Measurements from ENCODE around the gene PKHD1.

The PKHD1 gene

DNA sequence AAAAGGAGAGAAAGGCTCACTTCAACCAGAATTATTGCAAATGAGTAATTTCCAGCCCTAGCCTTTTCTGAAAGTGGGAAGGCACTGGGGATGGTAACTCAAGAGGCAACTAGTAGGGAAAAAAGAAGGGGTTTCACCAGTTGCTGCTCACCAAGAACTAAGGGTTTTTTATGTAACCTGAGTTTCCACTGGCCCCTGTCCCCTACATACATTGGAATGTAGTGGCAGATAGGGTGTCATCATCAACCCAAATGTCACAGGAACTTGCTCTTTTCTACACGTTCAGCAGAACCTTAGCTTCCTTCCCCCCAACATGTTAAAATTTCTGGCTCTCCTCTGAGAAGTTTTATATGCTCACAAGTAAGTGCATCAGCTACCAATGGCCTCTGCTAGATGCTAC lies 38.2 kb upstream of the PKHD1 start:
- Histone ChIP-seq H3K36me3 (ENCODE audit: control insufficient read depth, insufficient read depth, low read length, severe bottlenecking) (no peaks in the 10 kb centered on the region), H3K27me3 (replicated peaks; ENCODE audit: control insufficient read depth, insufficient read depth, low read length) (no peaks in the 10 kb centered on the region), H3K9me3 (ENCODE audit: control insufficient read depth, low read length) (peaks cover 4% of the 10 kb centered on the region), H3K4me3 (ENCODE audit: low read length) (no peak overlapping the region), H3K4me1 (ENCODE audit: control insufficient read depth, insufficient read depth, low read length) (peaks cover 4% of the 10 kb centered on the region), H3K9ac (ENCODE audit: low read length) (no peak overlapping the region)
- no peak for DNase-seq (ENCODE audit: low read depth)

DNA sequence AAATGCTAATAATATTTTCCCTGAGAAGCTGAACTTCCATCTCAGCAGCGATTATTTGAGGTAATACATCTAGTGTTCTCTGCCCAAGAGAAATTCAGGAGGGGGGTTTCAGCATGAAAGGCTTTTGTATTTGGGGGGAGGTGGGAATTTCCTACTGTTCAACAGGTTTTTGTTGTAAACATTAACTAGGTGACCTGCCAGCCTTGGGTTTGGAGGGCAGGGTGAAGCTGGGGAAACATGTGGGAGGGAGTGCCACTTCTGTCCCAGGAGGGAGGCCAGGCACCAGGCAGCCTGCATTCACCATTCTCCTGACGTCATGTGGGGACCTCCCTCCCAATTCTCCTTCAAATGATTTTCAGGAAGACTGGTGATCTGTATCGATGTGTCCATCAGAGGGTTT lies 37.7 kb upstream of the PKHD1 start:
- Histone ChIP-seq H3K27me3 (replicated peaks; ENCODE audit: control insufficient read depth, insufficient read depth, low read length) (no peaks in the 10 kb centered on the region), H3K4me1 (ENCODE audit: control insufficient read depth, insufficient read depth, low read length) (peaks cover 2% of the 10 kb centered on the region), H3K36me3 (ENCODE audit: control insufficient read depth, insufficient read depth, low read length, severe bottlenecking) (no peaks in the 10 kb centered on the region), H3K9me3 (ENCODE audit: control insufficient read depth, low read length) (peaks cover 4% of the 10 kb centered on the region), H3K9ac (ENCODE audit: low read length) (no peak overlapping the region), H3K4me3 (ENCODE audit: low read length) (no peak overlapping the region)
- DNase-seq (ENCODE audit: low read depth): no peak

DNA sequence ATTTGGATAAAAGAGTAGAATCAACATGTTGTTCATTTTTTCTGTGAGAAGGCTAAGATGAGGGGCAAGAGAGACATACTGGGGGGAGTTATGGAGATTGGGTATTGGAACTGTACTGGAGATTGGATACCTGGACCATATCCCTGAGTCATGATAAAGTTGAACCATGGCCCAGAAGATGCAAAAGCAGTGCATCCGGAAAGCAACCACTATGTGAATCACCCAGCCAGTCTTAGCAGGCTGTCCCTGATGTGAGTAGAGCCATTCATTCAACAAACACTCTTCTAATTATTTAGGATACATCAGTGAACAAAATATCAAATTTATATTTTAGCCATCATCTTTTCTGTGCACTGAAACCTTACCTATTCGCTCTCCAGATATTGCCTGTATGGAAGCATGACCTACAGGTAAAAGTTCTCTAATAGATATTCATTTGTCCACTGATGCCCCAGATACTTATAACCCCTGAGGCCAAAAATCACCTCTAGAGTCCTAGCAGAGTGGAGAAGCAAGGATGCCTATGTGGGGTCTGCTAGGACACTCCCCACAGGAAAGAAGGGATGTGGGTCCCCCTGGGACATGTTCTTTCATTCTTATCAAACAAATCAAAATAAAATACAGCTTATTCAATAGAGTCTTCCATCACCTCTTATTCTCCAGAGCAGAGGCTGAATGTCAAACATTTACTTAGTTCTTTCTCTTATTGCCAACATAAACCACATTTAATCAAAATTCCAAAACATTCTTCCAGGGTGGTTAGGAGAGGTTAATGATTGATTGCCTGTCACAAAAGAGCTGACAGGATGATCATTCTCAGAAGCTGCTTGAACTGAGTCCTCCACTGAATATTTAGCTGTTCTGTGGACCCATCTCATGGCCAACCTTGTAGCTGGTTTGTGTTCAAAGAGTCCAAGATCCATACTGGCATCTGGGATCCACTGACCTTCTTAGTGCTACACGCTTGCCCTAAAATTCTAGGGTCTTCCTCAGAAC lies 37.0 kb upstream of the PKHD1 start:
- Histone ChIP-seq H3K27me3 (replicated peaks; ENCODE audit: control insufficient read depth, insufficient read depth, low read length) (no peaks in the 10 kb centered on the region), H3K9me3 (ENCODE audit: control insufficient read depth, low read length) (peaks cover 5% of the 10 kb centered on the region), H3K4me1 (ENCODE audit: control insufficient read depth, insufficient read depth, low read length) (no peaks in the 10 kb centered on the region), H3K36me3 (ENCODE audit: control insufficient read depth, insufficient read depth, low read length, severe bottlenecking) (no peaks in the 10 kb centered on the region), H3K4me3 (ENCODE audit: low read length) (no peak overlapping the region), H3K9ac (ENCODE audit: low read length) (no peak overlapping the region)
- DNase-seq (ENCODE audit: low read depth): no peak

DNA sequence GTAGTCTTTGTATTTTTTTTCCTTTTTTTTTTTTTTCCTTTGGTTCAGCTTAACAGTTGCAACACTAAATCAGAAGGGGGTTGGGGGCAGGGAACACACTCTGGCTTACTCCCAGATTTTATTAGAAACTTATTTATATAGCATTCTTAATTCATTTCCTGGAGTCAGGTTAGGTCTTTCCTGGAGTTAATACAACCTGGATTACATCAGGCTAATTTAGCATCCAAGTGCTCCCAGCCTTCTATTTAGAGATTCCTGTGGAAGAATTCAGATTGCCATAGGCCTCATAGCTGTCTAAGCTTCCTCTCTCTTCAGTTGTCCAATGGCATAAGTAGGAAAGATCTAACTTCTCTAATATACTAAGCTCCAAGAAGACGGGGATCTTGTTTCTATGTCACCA lies 35.8 kb upstream of the PKHD1 start:
- Histone ChIP-seq H3K9me3 (ENCODE audit: control insufficient read depth, low read length) (peaks cover 8% of the 10 kb centered on the region), H3K9ac (ENCODE audit: low read length) (no peak overlapping the region), H3K4me3 (ENCODE audit: low read length) (no peak overlapping the region), H3K4me1 (ENCODE audit: control insufficient read depth, insufficient read depth, low read length) (no peaks in the 10 kb centered on the region), H3K36me3 (ENCODE audit: control insufficient read depth, insufficient read depth, low read length, severe bottlenecking) (no peaks in the 10 kb centered on the region), H3K27me3 (replicated peaks; ENCODE audit: control insufficient read depth, insufficient read depth, low read length) (no peaks in the 10 kb centered on the region)
- no peak for DNase-seq (ENCODE audit: low read depth)

DNA sequence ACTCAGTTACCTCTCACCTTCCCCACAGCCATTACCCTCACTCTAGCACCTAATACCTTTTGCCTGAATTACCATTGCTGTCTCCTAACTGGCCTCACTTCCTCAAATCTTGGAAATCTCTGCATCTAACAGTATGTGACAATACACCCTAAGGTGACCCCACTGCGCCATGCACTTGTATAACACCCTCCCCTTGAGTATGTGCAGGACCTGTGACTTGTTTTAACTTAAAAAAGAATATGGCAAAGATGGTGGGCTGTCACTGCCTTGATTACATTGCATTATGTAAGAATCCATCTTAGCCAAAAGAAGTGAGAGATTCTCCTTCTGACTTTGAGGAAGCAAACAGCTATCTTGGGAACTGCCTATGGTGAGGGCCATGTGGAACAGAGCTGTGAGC lies 29.9 kb upstream of the PKHD1 start:
- Histone ChIP-seq H3K27me3 (replicated peaks; ENCODE audit: control insufficient read depth, insufficient read depth, low read length) (no peaks in the 10 kb centered on the region), H3K9me3 (ENCODE audit: control insufficient read depth, low read length) (peaks cover 4% of the 10 kb centered on the region), H3K4me3 (ENCODE audit: low read length) (no peak overlapping the region), H3K4me1 (ENCODE audit: control insufficient read depth, insufficient read depth, low read length) (no peaks in the 10 kb centered on the region), H3K9ac (ENCODE audit: low read length) (no peak overlapping the region), H3K36me3 (ENCODE audit: control insufficient read depth, insufficient read depth, low read length, severe bottlenecking) (no peaks in the 10 kb centered on the region)
- no peak for DNase-seq (ENCODE audit: low read depth)

DNA sequence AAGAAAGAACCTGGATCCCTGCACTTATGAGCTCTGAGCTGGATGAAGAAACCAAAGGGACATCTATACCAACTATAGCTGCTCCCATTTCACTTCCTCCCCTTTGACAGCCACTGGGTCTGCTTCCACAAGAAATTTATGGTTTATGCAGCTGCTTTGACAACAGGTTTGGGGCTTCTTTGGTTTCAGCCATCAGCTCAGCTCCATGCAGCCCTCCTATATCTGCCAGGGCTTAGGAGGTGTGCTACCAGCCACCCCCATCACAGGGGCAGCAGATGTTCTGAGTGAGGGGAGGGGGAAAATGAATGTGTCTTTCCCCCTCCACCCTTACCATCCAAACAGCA lies 29.2 kb upstream of the PKHD1 start:
- Histone ChIP-seq H3K36me3 (ENCODE audit: control insufficient read depth, insufficient read depth, low read length, severe bottlenecking) (no peaks in the 10 kb centered on the region), H3K9me3 (ENCODE audit: control insufficient read depth, low read length) (peaks cover 4% of the 10 kb centered on the region), H3K9ac (ENCODE audit: low read length) (no peak overlapping the region), H3K27me3 (replicated peaks; ENCODE audit: control insufficient read depth, insufficient read depth, low read length) (no peaks in the 10 kb centered on the region), H3K4me1 (ENCODE audit: control insufficient read depth, insufficient read depth, low read length) (no peaks in the 10 kb centered on the region), H3K4me3 (ENCODE audit: low read length) (no peak overlapping the region)
- DNase-seq (ENCODE audit: low read depth): no peak

DNA sequence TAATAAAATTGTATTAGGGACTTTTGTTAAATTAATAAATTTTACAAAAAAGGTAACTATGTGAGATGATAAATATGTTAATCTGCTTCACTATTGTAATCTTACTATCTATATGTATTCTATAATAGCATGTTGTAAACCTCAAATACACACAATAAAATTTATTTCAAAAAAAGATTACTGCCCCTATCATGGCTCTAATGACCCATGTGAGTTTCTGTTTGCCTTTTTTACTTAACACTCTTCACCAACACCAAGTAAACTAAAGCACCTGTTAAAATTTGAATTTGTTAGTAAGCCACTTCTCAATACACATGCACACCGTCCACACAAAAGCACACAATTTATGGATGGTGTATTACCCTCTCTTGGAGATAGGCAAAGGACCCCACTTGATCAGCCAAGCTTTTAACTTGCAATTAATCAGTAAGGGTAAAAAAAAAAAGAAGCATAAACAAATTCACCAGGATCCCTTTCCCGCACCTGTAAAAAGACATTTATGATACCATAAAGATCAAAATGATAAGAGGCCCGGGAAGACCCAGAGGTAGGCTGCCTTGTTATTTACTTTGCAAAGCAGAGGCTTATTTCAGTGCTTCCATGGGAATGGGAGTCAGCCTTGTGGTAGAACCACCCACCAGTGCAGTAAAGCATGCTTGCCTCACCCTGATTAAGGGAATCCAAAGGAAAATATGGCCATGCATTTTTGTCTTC lies 28.6 kb upstream of the PKHD1 start:
- Histone ChIP-seq H3K27me3 (replicated peaks; ENCODE audit: control insufficient read depth, insufficient read depth, low read length) (no peaks in the 10 kb centered on the region), H3K9me3 (ENCODE audit: control insufficient read depth, low read length) (peaks cover 4% of the 10 kb centered on the region), H3K9ac (ENCODE audit: low read length) (no peak overlapping the region), H3K4me3 (ENCODE audit: low read length) (no peak overlapping the region), H3K36me3 (ENCODE audit: control insufficient read depth, insufficient read depth, low read length, severe bottlenecking) (no peaks in the 10 kb centered on the region), H3K4me1 (ENCODE audit: control insufficient read depth, insufficient read depth, low read length) (no peaks in the 10 kb centered on the region)
- no peak for DNase-seq (ENCODE audit: low read depth)

DNA sequence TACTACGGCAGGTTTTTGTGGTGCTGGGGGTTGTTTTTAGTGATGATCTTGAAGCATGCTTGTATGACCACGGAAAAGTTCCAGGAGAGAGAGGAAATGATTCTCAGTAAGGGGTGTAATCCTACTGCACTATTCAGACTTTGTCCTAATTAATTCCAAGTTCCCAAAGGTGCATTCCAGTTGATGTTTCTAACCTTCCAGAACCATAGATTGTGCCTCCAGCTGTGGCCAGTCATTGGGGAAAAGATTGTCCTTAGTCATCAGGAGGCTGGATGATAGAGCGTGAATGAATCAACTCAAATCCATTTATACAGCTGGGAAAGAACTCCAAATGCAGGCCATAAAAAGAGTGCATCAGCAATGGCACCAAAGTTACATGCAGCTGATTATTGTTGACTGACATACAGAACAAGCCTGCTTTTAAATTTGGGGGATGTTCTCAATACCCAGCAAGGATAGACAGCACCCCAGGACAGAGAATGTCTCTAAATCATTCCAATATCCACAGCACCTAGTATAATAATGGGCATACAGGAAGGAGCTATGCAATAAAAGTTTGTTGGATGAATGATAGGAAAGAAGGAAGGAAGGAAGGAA lies 27.8 kb upstream of the PKHD1 start:
- DNase-seq (ENCODE audit: low read depth): no peak
- Histone ChIP-seq H3K4me3 (ENCODE audit: low read length) (no peak overlapping the region), H3K27me3 (replicated peaks; ENCODE audit: control insufficient read depth, insufficient read depth, low read length) (no peaks in the 10 kb centered on the region), H3K9ac (ENCODE audit: low read length) (no peak overlapping the region), H3K9me3 (ENCODE audit: control insufficient read depth, low read length) (peaks cover 4% of the 10 kb centered on the region), H3K36me3 (ENCODE audit: control insufficient read depth, insufficient read depth, low read length, severe bottlenecking) (no peaks in the 10 kb centered on the region), H3K4me1 (ENCODE audit: control insufficient read depth, insufficient read depth, low read length) (no peaks in the 10 kb centered on the region)

DNA sequence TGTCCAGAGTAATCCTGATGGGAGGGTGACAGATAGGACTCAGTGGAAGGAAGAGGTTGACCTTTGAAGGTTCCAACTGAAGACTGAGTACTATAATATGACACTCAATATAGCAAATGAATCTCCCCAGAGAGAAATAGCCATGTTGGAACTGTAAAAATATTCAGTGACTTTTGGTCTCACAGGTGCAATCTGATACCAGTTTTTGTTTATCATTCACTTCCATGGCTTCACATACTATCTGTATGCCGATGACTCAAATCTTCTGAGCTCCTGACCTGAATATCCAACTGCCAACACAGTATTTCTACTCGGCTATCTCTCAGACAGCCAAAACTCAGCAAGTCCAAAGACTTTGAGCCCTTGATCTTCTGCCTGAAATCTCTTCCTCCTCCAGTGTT lies 21.8 kb upstream of the PKHD1 start:
- DNase-seq (ENCODE audit: low read depth): no peak
- H3K36me3 ChIP-seq (ENCODE audit: control insufficient read depth, insufficient read depth, low read length, severe bottlenecking): no peaks in the 10 kb centered on the region
- H3K9me3 ChIP-seq (ENCODE audit: control insufficient read depth, low read length): no peaks in the 10 kb centered on the region
- H3K9ac ChIP-seq (ENCODE audit: low read length): no peak overlapping the region
- peaks cover 15% of the 10 kb centered on the region for H3K27me3 ChIP-seq (replicated peaks; ENCODE audit: control insufficient read depth, insufficient read depth, low read length)
- no peak overlapping the region for H3K4me3 ChIP-seq (ENCODE audit: low read length)
- no peaks in the 10 kb centered on the region for H3K4me1 ChIP-seq (ENCODE audit: control insufficient read depth, insufficient read depth, low read length)

DNA sequence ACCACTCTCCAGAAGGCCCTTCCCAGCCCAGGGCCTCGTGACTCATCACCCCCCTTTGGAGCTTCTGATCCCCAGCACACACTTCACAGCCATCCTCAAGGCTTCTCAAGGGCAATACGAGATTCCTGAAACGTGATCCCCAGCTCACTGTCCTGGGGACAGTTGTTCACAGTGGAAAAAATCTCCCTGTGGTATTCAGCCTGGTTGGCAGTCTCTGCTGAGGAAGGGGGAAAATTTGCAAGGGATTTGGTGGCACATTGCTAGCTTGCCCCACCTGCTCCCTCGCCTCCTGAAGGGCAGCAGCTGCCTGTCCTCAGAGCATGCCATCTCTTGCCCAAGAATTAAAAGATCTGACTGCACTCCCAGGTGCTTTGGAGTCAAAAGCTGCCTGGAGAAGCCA lies 20.7 kb upstream of the PKHD1 start:
- no peak overlapping the region for H3K4me3 ChIP-seq (ENCODE audit: low read length)
- H3K36me3 ChIP-seq (ENCODE audit: control insufficient read depth, insufficient read depth, low read length, severe bottlenecking): no peaks in the 10 kb centered on the region
- no peaks in the 10 kb centered on the region for H3K4me1 ChIP-seq (ENCODE audit: control insufficient read depth, insufficient read depth, low read length)
- no peaks in the 10 kb centered on the region for H3K9me3 ChIP-seq (ENCODE audit: control insufficient read depth, low read length)
- H3K9ac ChIP-seq (ENCODE audit: low read length): no peak overlapping the region
- DNase-seq (ENCODE audit: low read depth): no peak
- H3K27me3 ChIP-seq (replicated peaks; ENCODE audit: control insufficient read depth, insufficient read depth, low read length): peaks cover 15% of the 10 kb centered on the region

DNA sequence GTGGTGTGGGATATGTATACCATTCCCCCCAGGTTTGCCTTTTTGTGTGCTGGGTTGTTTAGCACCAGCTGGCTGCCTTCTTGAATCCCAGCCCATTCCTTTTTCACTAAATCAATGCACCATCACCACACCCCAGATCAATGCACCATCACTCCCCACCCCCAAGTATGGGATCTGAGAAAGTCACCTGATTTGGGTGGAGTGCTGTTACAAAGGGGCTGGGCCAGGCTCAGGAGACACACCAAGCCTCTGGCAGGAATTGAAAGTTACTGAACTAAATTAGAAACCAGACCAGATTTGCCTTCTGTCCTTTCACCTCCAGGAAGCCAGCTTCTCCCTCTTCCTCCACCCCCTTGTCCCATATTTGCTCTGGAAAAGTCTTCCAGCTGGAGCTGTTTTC lies 19.6 kb upstream of the PKHD1 start:
- Histone ChIP-seq H3K4me3 (ENCODE audit: low read length) (no peak overlapping the region), H3K27me3 (replicated peaks; ENCODE audit: control insufficient read depth, insufficient read depth, low read length) (peaks cover 19% of the 10 kb centered on the region), H3K9me3 (ENCODE audit: control insufficient read depth, low read length) (no peaks in the 10 kb centered on the region), H3K9ac (ENCODE audit: low read length) (no peak overlapping the region), H3K4me1 (ENCODE audit: control insufficient read depth, insufficient read depth, low read length) (no peaks in the 10 kb centered on the region), H3K36me3 (ENCODE audit: control insufficient read depth, insufficient read depth, low read length, severe bottlenecking) (no peaks in the 10 kb centered on the region)
- DNase-seq (ENCODE audit: low read depth): no peak
